H9 (cell line): ENCODE data around the gene SIGLEC10. TPM values are rescaled to one million over a fixed set of nuclear protein-coding genes. Genes with fewer than 3 reads are reported as not detected.

ENCODE experiments used
- DNase-seq: peaks from one replicate; pipeline ENCODE4 v3.0.0-alpha.2; 2017
- H2AFZ ChIP-seq: one replicate; pipeline ENCODE4 v1.6.1; 2013; ENCODE audit warnings: mild to moderate bottlenecking, low read length, control low read depth, moderate library complexity
- H2AK5ac ChIP-seq: 2 replicates; pipeline ENCODE4 v1.6.1; 2013; ENCODE audit warnings: low read length, control low read depth, mixed read lengths; ENCODE audit not compliant: insufficient read length
- H2BK120ac ChIP-seq: one replicate; pipeline ENCODE4 v1.6.1; 2013; ENCODE audit warnings: low read depth, mild to moderate bottlenecking, low read length, control low read depth, inconsistent platforms; ENCODE audit not compliant: poor library complexity, severe bottlenecking
- H2BK12ac ChIP-seq: 2 replicates; pipeline ENCODE4 v1.6.1; 2013; ENCODE audit warnings: low read length, control low read depth, mixed read lengths, low read depth; ENCODE audit not compliant: insufficient read length
- H2BK15ac ChIP-seq: 2 replicates; pipeline ENCODE4 v1.6.1; 2013; ENCODE audit warnings: low read depth, low read length, control low read depth
- H2BK20ac ChIP-seq: one replicate; pipeline ENCODE4 v1.6.1; 2013; ENCODE audit warnings: low read depth, mild to moderate bottlenecking, low read length, control low read depth, inconsistent platforms; ENCODE audit not compliant: poor library complexity, severe bottlenecking
- H2BK5ac ChIP-seq: 2 replicates; pipeline ENCODE4 v1.6.1; 2013; ENCODE audit warnings: low read length, control low read depth, mixed read lengths; ENCODE audit not compliant: insufficient read length
- H3K14ac ChIP-seq: 2 replicates; pipeline ENCODE4 v1.6.1; 2013; ENCODE audit warnings: low read length, control low read depth; ENCODE audit not compliant: insufficient read depth
- H3K18ac ChIP-seq: 2 replicates; pipeline ENCODE4 v1.6.1; 2013; ENCODE audit warnings: low read depth, mild to moderate bottlenecking, mixed read lengths, low read length, control low read depth; ENCODE audit not compliant: insufficient read length
- H3K23ac ChIP-seq: 2 replicates; pipeline ENCODE4 v1.6.1; 2013; ENCODE audit warnings: low read length, control low read depth, mixed read lengths, low read depth; ENCODE audit not compliant: insufficient read length
- H3K23me2 ChIP-seq: 2 replicates; pipeline ENCODE4 v1.6.1; 2013; ENCODE audit warnings: low read depth, mild to moderate bottlenecking, mixed read lengths, low read length, control low read depth; ENCODE audit not compliant: insufficient read length, poor library complexity, severe bottlenecking
- H3K27ac ChIP-seq: 2 replicates; pipeline ENCODE4 v1.5.1; 2013; ENCODE audit warnings: low read length, control low read depth, mixed read lengths, low read depth; ENCODE audit not compliant: insufficient read length
- H3K27me3 ChIP-seq: 2 replicates; pipeline ENCODE4 v1.6.1; 2013; ENCODE audit warnings: low read length, control low read depth, inconsistent platforms; ENCODE audit not compliant: insufficient read depth
- H3K4ac ChIP-seq: 2 replicates; pipeline ENCODE4 v1.6.1; 2013; ENCODE audit warnings: low read depth, mild to moderate bottlenecking, control low read depth, inconsistent platforms, low read length, moderate library complexity
- H3K4me1 ChIP-seq: 2 replicates; pipeline ENCODE4 v1.6.1; 2013; ENCODE audit warnings: low read length, control low read depth, inconsistent platforms; ENCODE audit not compliant: insufficient read depth
- H3K4me2 ChIP-seq: 2 replicates; pipeline ENCODE4 v1.6.1; 2013; ENCODE audit warnings: low read length, control low read depth, mixed read lengths; ENCODE audit not compliant: insufficient read length, insufficient read depth
- H3K56ac ChIP-seq: 2 replicates; pipeline ENCODE4 v1.6.1; 2013; ENCODE audit warnings: low read depth, mild to moderate bottlenecking, mixed read lengths, low read length, control low read depth; ENCODE audit not compliant: insufficient read length
- H3K79me1 ChIP-seq: 2 replicates; pipeline ENCODE4 v1.6.1; 2013; ENCODE audit warnings: low read depth, mild to moderate bottlenecking, moderate library complexity, low read length, control low read depth, inconsistent platforms; ENCODE audit not compliant: insufficient read depth, poor library complexity, severe bottlenecking
- H3K79me2 ChIP-seq: 2 replicates; pipeline ENCODE4 v1.6.1; 2013; ENCODE audit warnings: low read length, control low read depth, inconsistent platforms; ENCODE audit not compliant: insufficient read depth
- H3K9ac ChIP-seq: 2 replicates; pipeline ENCODE4 v1.6.1; 2013; ENCODE audit warnings: low read length, control low read depth, mixed read lengths; ENCODE audit not compliant: insufficient read length; ENCODE audit errors: extremely low read depth
- H3K9me3 ChIP-seq: one replicate; pipeline ENCODE4 v1.6.1; 2013; ENCODE audit warnings: low read depth, low read length, inconsistent platforms; ENCODE audit not compliant: control insufficient read depth
- H3T11ph ChIP-seq: one replicate; pipeline ENCODE4 v1.6.1; 2013; ENCODE audit warnings: mild to moderate bottlenecking, low read length, control low read depth, inconsistent platforms
- H4K20me1 ChIP-seq: one replicate; pipeline ENCODE4 v1.6.1; 2013; ENCODE audit not compliant: control insufficient read depth, insufficient read length, insufficient read depth
- H4K5ac ChIP-seq: 2 replicates; pipeline ENCODE4 v1.6.1; 2013; ENCODE audit warnings: low read depth, mild to moderate bottlenecking, mixed read lengths, low read length, control low read depth; ENCODE audit not compliant: insufficient read length
- H4K8ac ChIP-seq: replicated peaks from 2 replicates; pipeline ENCODE4 v1.6.1; 2013; ENCODE audit warnings: low read length, control low read depth, mixed read lengths, low read depth; ENCODE audit not compliant: insufficient read length
- H4K91ac ChIP-seq: 2 replicates; pipeline ENCODE4 v1.6.1; 2013; ENCODE audit warnings: low read depth, mild to moderate bottlenecking, moderate library complexity, mixed read lengths, low read length, control low read depth; ENCODE audit not compliant: insufficient read length
- H3K27ac Mint-ChIP-seq, 3 experiments: 2 replicates in 2 of 3; 3 replicates in 1 of 3; pipeline ENCODE4 v1.8.0; 2020 to 2021; ENCODE audit warnings: mixed read lengths in 3 of 3, mild to moderate bottlenecking in 1 of 3, moderate library complexity in 1 of 3
- H3K27me3 Mint-ChIP-seq: 2 replicates; pipeline ENCODE4 v1.8.0; 2021; ENCODE audit warnings: low read depth, mild to moderate bottlenecking, moderate library complexity, mixed read lengths
- H3K36me3 Mint-ChIP-seq, 3 experiments: 2 replicates in 2 of 3; 3 replicates in 1 of 3; pipeline ENCODE4 v1.8.0; 2020 to 2021; ENCODE audit warnings: low read depth in 3 of 3, mixed read lengths in 3 of 3; ENCODE audit not compliant: insufficient read depth in 1 of 3
- H3K4me1 Mint-ChIP-seq, 2 experiments: 2 replicates each; pipeline ENCODE4 v1.8.0; 2020; ENCODE audit warnings: mixed read lengths in 2 of 2
- H3K4me3 Mint-ChIP-seq, 2 experiments: 2 replicates in 1 of 2; 3 replicates in 1 of 2; pipeline ENCODE4 v1.8.0; 2020 to 2021; ENCODE audit warnings: mild to moderate bottlenecking in 2 of 2, mixed read lengths in 2 of 2, moderate library complexity in 1 of 2
- H3K9me3 Mint-ChIP-seq, 2 experiments: 2 replicates in 1 of 2; 3 replicates in 1 of 2; pipeline ENCODE4 v1.8.0; 2020; ENCODE audit warnings: mild to moderate bottlenecking in 2 of 2, mixed read lengths in 2 of 2, moderate library complexity in 1 of 2
- CTCF ChIP-seq: fragments of 200-600 bp; sonication (generic); conservative IDR thresholded peaks from 3 replicates; pipeline ENCODE4 v1.8.0; 2021; ENCODE audit warnings: antibody characterized with exemption, mild to moderate bottlenecking
- WGBS: extraction: QIAGEN DNeasy Blood & Tissue Kit; methylation state at CpG from one replicate; pipeline ENCODE4 v1.1.7; 2013; ENCODE audit warnings: missing lambda C conversion rate, low lambda C conversion rate, mixed read lengths; ENCODE audit not compliant: insufficient read length; ENCODE audit errors: extremely low coverage; 5-methylcytosine and 5-hydroxymethylcytosine counted together
- total RNA-seq: library from RNA; stranded (reverse); gene quantifications from 2 replicates; pipeline ENCODE4 v1.2.1, GENCODE V29; 2021

Gene SIGLEC10
- total RNA-seq, 1 experiment from 2014 or later, result not detected

GRCh38 chr19:51430221-51430620, 12.8 kb upstream of the SIGLEC10 start:
- Histone ChIP-seq H2AFZ (no peak overlapping the region), H4K91ac (no peak overlapping the region), H4K5ac (no peak overlapping the region), H3K23ac (no peak overlapping the region), H3K56ac (no peak overlapping the region), H2BK12ac (no peak overlapping the region), H3K18ac (no peak overlapping the region), H3K79me1 (no peaks in the 10 kb centered on the region), H3K9me3 (no peaks in the 10 kb centered on the region), H3K14ac (no peak overlapping the region), H3K23me2 (no peaks in the 10 kb centered on the region), H2BK5ac (no peak overlapping the region), H2AK5ac (no peak overlapping the region), H4K8ac (no peak overlapping the region), H2BK20ac (no peak overlapping the region), H3K27me3 (no peaks in the 10 kb centered on the region), H3K4me2 (no peak overlapping the region), H3K79me2 (no peaks in the 10 kb centered on the region), H3T11ph (no peak overlapping the region), H2BK15ac (no peak overlapping the region), H3K4ac (no peak overlapping the region), H3K4me1 (no peaks in the 10 kb centered on the region), H3K27ac (no peak overlapping the region), H2BK120ac (no peak overlapping the region), H3K9ac (no peak overlapping the region), H4K20me1 (no peaks in the 10 kb centered on the region)
- no CpG with 5 or more reads among the region's 3 CpGs for whole genome bisulfite sequencing
- Mint-ChIP-seq H3K4me1 (no peaks in the 10 kb centered on the region), H3K36me3 (no peaks in the 10 kb centered on the region), H3K4me3 (no peak overlapping the region), H3K27ac (no peak overlapping the region), H3K9me3 (peaks cover 0 to 38% of the 10 kb centered on the region in 2 experiments; a peak in 3 of 5 replicates), H3K27me3 (peaks cover 48% of the 10 kb centered on the region)
- no peak for DNase-seq
- no peak for TF ChIP-seq CTCF
